C4-2B (cell line): Measurements from ENCODE around the gene L3MBTL4.

Experiments used
- CTCF ChIP-seq: fragments of 450-650 bp; conservative IDR thresholded peaks from 2 replicates; pipeline ENCODE4 v1.5.1; 2017; ENCODE audit warnings: mild to moderate bottlenecking
- ZFX ChIP-seq: fragments of 450-650 bp; IDR thresholded peaks from 2 replicates; pipeline ENCODE4 v1.6.1; 2017

- TF ChIP-seq CTCF, result no peak
- TF ChIP-seq ZFX, result no peak
Observed at GRCh38 chr18:5962362-5962761, 452.3 kb downstream of the L3MBTL4 start.
